Peyer's patch (tissue), 4 donors: Measurements from ENCODE around the gene SPEM2.

Source experiments
- CTCF ChIP-seq, 6 experiments: fragments of 450-650 bp in 4 of 6; fragments of 200-600 bp in 2 of 6; sonication (generic) in 1 of 6; IDR thresholded peaks; one replicate each; pipeline ENCODE4 v1.5.1; 2017 to 2019; ENCODE audit warnings: antibody characterized with exemption in 6 of 6, mild to moderate bottlenecking in 3 of 6, moderate library complexity in 1 of 6
- POLR2A ChIP-seq, 2 donors: fragments of 450-650 bp; IDR thresholded peaks; one replicate each; pipeline ENCODE4 v1.5.1; 2017; ENCODE audit warnings: antibody characterized with exemption in 2 of 2, mild to moderate bottlenecking in 2 of 2, moderate library complexity in 2 of 2

GRCh38 chr17:7414837-7415236 is 10.6 kb upstream of the SPEM2 start:
- TF ChIP-seq POLR2A (IDR thresholded peaks at IDR 0.05): no peak
- TF ChIP-seq CTCF (IDR thresholded peaks at IDR 0.05): no peak
